ENCODE results near the gene RSAD1. TPM values are rescaled to one million over a fixed set of nuclear protein-coding genes. Genes with fewer than 3 reads are reported as not detected.

Gene RSAD1
- total and polyA plus RNA-seq, 8 donors, result 20.1 to 49.4 (median 33.6) TPM

DNA sequence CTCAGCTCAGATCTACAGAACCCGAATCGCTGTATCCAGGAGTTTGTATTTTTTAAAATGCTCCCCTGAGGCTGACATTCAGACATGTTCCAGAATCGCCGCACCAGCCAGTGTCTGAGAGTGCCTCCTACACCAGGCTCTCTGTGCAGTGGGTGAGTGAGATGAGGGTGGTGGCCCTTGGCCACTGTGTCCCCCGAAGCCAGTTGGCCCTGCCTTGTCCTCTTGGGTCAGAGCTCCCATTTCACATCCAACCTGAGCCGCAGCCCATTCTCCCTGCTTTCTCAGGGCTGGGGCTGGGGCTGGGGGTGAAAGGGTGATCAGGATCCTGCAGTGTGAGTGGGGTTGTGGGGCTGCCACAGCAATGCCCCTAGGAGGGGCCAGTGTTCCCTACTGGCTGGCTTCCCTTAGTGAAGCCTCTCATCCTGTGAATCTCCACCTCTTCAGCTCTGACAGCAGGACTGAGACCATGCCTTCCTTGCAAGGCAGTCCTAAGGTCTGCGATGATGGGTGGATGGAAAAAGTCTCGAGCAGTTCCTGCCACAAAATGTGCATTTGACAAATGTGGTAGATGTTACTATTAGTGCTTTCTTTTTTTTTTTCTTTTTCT, 16.7 kb downstream of the RSAD1 start:
- H3K4me3 ChIP-seq, result no peak overlapping the region
- no peak overlapping the region for H3K27ac ChIP-seq
- DNase-seq (no peak), FAIRE-seq (no peak), ATAC-seq (no peak)
- no peaks in the 10 kb centered on the region for H3K9me3 ChIP-seq
- H3K36me3 ChIP-seq, result no peaks in the 10 kb centered on the region
- H3K4me1 ChIP-seq, result no peaks in the 10 kb centered on the region
- 84 to 86% methylated on average over 8 of the region's 8 CpGs for WGBS, 2 donors
- no peak for TF ChIP-seq CTCF (IDR thresholded peaks at IDR 0.05)
- no peaks in the 10 kb centered on the region for H3K27me3 ChIP-seq
- intact Hi-C loops (cut with DNase I), result no loop called here

DNA sequence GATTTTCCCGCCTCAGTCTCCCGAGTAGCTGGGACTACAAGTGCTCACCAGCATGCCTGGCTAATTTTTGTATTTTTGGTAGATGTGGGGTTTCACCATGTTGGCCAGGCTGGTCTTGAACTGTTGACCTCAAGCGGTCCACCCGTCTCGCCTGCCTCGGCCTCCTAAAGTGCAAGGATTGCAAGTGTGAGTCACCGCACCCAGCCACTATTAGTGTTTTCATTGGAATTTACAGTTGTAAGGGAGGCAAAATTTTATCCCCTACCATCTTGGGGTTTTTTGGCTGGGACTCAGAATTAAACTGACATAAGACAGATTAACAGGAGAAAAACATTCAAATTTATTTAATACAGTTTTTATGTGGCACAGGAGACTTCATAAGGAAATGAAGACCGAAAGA, 17.3 kb downstream of the RSAD1 start:
- 94 to 96% methylated on average over 8 of the region's 8 CpGs for WGBS, 2 donors

DNA sequence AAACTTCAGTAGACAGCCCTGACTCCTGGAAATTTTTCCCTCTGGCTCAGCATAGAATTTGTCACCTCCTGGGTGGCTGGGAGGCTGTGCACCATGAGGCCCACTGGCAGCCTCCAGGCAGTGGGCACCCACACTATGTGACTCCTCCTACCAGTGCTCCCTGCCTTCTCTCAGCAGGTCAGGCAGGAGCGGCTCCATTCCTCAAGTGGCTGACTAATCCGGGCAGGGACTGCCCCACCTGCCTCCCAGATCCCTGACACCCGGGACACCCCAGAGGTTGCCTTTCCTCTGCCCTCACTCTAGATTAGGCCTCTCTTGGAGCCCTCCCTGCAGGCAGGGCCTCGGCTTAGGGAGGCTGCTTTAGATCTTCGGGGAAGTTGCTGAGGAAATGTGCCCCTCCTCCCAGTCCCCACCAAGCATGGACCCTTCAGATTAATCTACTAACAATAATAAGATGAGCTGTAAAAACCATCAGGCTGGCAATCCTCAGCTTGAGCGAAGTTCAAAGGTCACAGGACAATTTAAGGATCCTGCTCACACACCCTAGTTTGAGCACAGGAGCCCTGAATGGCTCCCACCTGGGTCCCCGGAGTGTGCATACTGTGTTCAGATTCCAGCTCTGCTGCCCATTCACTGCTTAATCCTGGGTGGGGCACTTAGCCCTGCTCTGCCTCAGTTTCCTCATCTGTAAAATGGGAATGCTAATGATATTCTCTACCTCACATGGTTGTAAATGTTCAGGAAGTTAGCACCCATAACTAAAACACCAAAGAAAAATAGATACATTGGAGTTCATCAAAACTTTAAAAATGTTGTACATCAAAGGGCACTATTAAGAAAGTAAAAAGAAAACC, 19.6 kb downstream of the RSAD1 start:
- Histone ChIP-seq H3K27me3 (no peaks in the 10 kb centered on the region), H3K4me1 (no peaks in the 10 kb centered on the region), H3K9me3 (no peaks in the 10 kb centered on the region), H3K4me3 (no peak overlapping the region), H3K27ac (no peak overlapping the region), H3K36me3 (no peaks in the 10 kb centered on the region)
- no peak for DNase-seq
- FAIRE-seq, result no peak
- no peak for ATAC-seq
- WGBS, 2 donors, result 78 to 81% methylated on average over 7 of the region's 7 CpGs
- no peak for TF ChIP-seq CTCF (IDR thresholded peaks at IDR 0.05)
- intact Hi-C loops (cut with DNase I), result no loop called here

More for the DNA sequence above, 17.3 kb downstream of the RSAD1 start:
- FAIRE-seq (no peak), DNase-seq (no peak), ATAC-seq (no peak)
- TF ChIP-seq CTCF (IDR thresholded peaks at IDR 0.05), result no peak
- H3K4me1 ChIP-seq, result no peaks in the 10 kb centered on the region
- H3K9me3 ChIP-seq, result no peaks in the 10 kb centered on the region
- H3K36me3 ChIP-seq, result no peaks in the 10 kb centered on the region
- H3K27ac ChIP-seq, result no peak overlapping the region
- no peaks in the 10 kb centered on the region for H3K27me3 ChIP-seq
- no peak overlapping the region for H3K4me3 ChIP-seq
- intact Hi-C loops (cut with DNase I), result no loop called here

DNA sequence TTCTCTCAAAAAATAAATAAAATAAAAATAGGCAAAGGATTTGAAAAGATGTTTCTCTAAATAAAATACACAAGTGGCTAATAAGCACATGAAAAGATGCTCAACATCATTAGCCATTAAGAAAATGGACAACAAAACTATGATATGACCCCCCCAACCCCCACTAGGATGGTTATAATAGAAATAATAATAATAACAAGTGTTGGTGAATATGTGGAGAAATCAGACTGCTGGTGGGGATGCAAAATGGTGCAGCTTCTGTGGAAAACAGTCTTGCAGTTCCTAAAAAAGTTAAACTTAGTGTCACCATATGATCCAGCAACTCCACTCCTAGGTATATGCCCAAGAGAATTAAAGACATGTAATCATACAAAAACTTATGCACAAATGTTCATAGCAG, 20.6 kb downstream of the RSAD1 start:
- no peak for TF ChIP-seq CTCF (IDR thresholded peaks at IDR 0.05)
- H3K4me3 ChIP-seq, result no peak overlapping the region
- no peak for ATAC-seq
- FAIRE-seq, result no peak
- H3K4me1 ChIP-seq, result no peaks in the 10 kb centered on the region
- no peaks in the 10 kb centered on the region for H3K9me3 ChIP-seq
- DNase-seq, result no peak
- intact Hi-C loops (cut with DNase I), result no loop called here
- no peaks in the 10 kb centered on the region for H3K27me3 ChIP-seq
- H3K27ac ChIP-seq, result no peak overlapping the region
- H3K36me3 ChIP-seq, result no peaks in the 10 kb centered on the region

DNA sequence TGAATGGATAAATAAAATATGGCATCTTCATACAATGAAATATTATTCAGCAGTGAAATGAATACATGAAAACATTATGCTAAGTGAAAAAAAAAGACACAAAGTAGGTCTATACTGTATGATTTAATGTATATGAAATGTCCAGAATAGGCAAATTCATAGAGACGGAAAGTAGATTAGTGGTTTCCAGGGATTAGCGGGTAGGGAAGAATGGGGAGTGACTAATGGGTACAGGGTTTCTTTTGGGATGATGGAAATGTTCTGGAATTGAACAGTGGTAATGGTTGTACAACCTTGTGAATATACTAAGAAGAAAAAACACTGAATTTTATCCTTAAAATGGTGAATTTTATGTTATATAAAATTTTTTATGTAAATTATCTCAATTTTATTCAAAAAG, 21.1 kb downstream of the RSAD1 start:
- DNase-seq, result no peak
- Histone ChIP-seq H3K4me3 (no peak overlapping the region), H3K4me1 (no peaks in the 10 kb centered on the region), H3K9me3 (no peaks in the 10 kb centered on the region), H3K36me3 (no peaks in the 10 kb centered on the region), H3K27me3 (no peaks in the 10 kb centered on the region), H3K27ac (no peak overlapping the region)
- TF ChIP-seq CTCF (IDR thresholded peaks at IDR 0.05), result no peak
- ATAC-seq, result no peak
- no peak for FAIRE-seq
- 94 to 97% methylated on average over 2 of the region's 2 CpGs for WGBS, 2 donors
- intact Hi-C loops (cut with DNase I), result no loop called here
